ENCODE data around the gene RMRP. TPM values are rescaled to one million over a fixed set of nuclear protein-coding genes. Genes with fewer than 3 reads are reported as not detected.
A peak's percentile ranks its signal among the peaks of the same experiment; 100 is the strongest.

The RMRP gene
- total RNA-seq, 4 donors from 2014 or later = 1,246 to 15,173 (median 11,383) TPM

- no peak for TF ChIP-seq POLR2AphosphoS5 (IDR thresholded peaks at IDR 0.05)
- TF ChIP-seq POLR2A (IDR thresholded peaks at IDR 0.05) = no peak
- TF ChIP-seq CTCF (IDR thresholded peaks at IDR 0.05) = no peak
- no peak for TF ChIP-seq EP300 (IDR thresholded peaks at IDR 0.05)
- Histone ChIP-seq H3K9me3 (no peaks in the 10 kb centered on the region), H3K4me3 (no peak overlapping the region), H3K27me3 (no peaks in the 10 kb centered on the region), H3K36me3 (peaks cover 47% of the 10 kb centered on the region), H3K4me1 (peaks cover 23% of the 10 kb centered on the region), H3K27ac (peak overlapping the region; percentile 52)
- DNase-seq (ENCODE audit: low spot score in 2 of 2) = no peak
- WGBS = 92% methylated on average over 3 of the region's 3 CpGs
These were observed 38.2 kb upstream of the RMRP start for GRCh38 chr9:35695943-35696401.

GRCh38 chr9:35691757-35692301 is 34.0 kb upstream of the RMRP start:
- H3K4me1 ChIP-seq = peaks cover 28% of the 10 kb centered on the region
- no peaks in the 10 kb centered on the region for H3K27me3 ChIP-seq
- peaks cover 5% of the 10 kb centered on the region for H3K36me3 ChIP-seq
- H3K27ac ChIP-seq = peak overlapping the region; percentile 84
- no peak overlapping the region for H3K4me3 ChIP-seq
- no peaks in the 10 kb centered on the region for H3K9me3 ChIP-seq
- no peak for DNase-seq (ENCODE audit: low spot score in 2 of 2)
- WGBS = 77% methylated on average over 13 of the region's 13 CpGs
- peak; percentile 70 for TF ChIP-seq EP300 (IDR thresholded peaks at IDR 0.05)
- TF ChIP-seq POLR2A (IDR thresholded peaks at IDR 0.05) = no peak
- TF ChIP-seq POLR2AphosphoS5 (IDR thresholded peaks at IDR 0.05) = no peak
- TF ChIP-seq CTCF (IDR thresholded peaks at IDR 0.05) = no peak

- Histone ChIP-seq H3K36me3 (no peaks in the 10 kb centered on the region), H3K27me3 (no peaks in the 10 kb centered on the region), H3K9me3 (no peaks in the 10 kb centered on the region), H3K4me1 (peaks cover 23% of the 10 kb centered on the region), H3K27ac (peak overlapping the region; percentile 84), H3K4me3 (peak overlapping the region; percentile 65)
- WGBS = 20% methylated on average over 10 of the region's 10 CpGs
- no peak for TF ChIP-seq POLR2A (IDR thresholded peaks at IDR 0.05)
- TF ChIP-seq CTCF (IDR thresholded peaks at IDR 0.05) = no peak
- TF ChIP-seq POLR2AphosphoS5 (IDR thresholded peaks at IDR 0.05) = no peak
- TF ChIP-seq EP300 (IDR thresholded peaks at IDR 0.05) = no peak
- DNase-seq (ENCODE audit: low spot score in 2 of 2) = no peak
These were observed 33.5 kb upstream of the RMRP start for GRCh38 chr9:35691334-35691650.

DNA sequence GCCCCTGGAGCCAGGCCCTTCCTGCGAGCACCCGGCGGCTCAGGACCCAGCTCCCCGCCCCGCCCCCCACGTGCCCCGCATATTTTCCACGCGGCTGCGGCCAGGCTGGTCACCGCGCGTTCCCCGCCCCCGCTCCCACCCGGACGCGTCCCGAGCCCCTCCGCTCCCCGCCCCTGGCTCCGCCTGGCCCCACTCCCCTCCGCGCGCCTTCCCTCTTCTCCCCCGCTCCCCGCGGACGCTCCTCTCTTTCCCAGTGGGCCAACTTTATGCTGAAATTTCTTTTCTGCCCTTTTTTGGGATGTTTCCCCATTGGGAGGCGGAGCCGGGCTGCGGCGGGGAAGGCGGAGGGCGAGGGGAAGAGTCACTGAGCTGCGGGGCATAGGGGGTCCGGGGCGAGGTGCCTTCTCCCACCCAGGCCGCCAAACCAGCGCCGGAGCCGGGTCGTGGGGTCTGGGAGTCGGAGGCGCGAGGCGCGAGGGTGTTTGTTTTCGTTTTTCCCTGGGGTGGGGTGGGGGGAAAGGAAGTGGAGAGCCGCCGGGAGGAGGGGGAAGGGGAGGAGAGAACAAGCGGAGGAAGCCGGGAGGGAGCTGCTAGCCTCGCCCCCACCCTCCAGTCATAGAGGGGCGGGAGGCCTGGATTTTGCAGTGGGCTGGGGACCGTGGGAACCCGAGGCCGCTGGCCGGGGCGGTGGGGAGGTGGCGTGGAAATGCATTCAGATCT is 33.0 kb upstream of the RMRP start:
- Histone ChIP-seq H3K4me1 (peaks cover 20% of the 10 kb centered on the region), H3K27me3 (no peaks in the 10 kb centered on the region), H3K36me3 (no peaks in the 10 kb centered on the region), H3K9me3 (no peaks in the 10 kb centered on the region), H3K4me3 (peak overlapping the region; percentile 65), H3K27ac (peak overlapping the region; percentile 84)
- DNase-seq (ENCODE audit: low spot score in 2 of 2) = peak; percentile 85 to 87
- WGBS = 2% methylated on average over 46 of the region's 61 CpGs
- TF ChIP-seq POLR2AphosphoS5 (IDR thresholded peaks at IDR 0.05) (no peak), EP300 (IDR thresholded peaks at IDR 0.05) (no peak), POLR2A (IDR thresholded peaks at IDR 0.05) (no peak)

- no CpG with 5 or more reads among the region's 21 CpGs for WGBS
- H3K4me3 ChIP-seq = peak overlapping the region; percentile 65
- TF ChIP-seq POLR2AphosphoS5 (IDR thresholded peaks at IDR 0.05) (no peak), EP300 (IDR thresholded peaks at IDR 0.05) (no peak), CTCF (IDR thresholded peaks at IDR 0.05) (no peak), POLR2A (IDR thresholded peaks at IDR 0.05) (no peak)
- peaks cover 20% of the 10 kb centered on the region for H3K4me1 ChIP-seq
- H3K9me3 ChIP-seq = no peaks in the 10 kb centered on the region
- no peaks in the 10 kb centered on the region for H3K27me3 ChIP-seq
- no peak for DNase-seq (ENCODE audit: low spot score in 2 of 2)
- peak overlapping the region; percentile 84 for H3K27ac ChIP-seq
- peaks cover 4% of the 10 kb centered on the region for H3K36me3 ChIP-seq
These were observed 32.4 kb upstream of the RMRP start for GRCh38 chr9:35690294-35690613.

Measured in suprapubic skin (tissue), 4 donors.